Adipocyte (in vitro differentiated cells): Measurements from ENCODE around the gene DCANP1.

ENCODE experiments used
- DNase-seq: peaks from one replicate; pipeline ENCODE4 v3.0.0-alpha.2; 2015; ENCODE audit warnings: low read depth
- H3K27me3 ChIP-seq: replicated peaks from 2 replicates; pipeline ENCODE4 v1.7.0; 2013; ENCODE audit warnings: mild to moderate bottlenecking, low read length, moderate library complexity; ENCODE audit not compliant: control insufficient read depth, insufficient read depth
- H3K36me3 ChIP-seq: 2 replicates; pipeline ENCODE4 v1.7.0; 2013; ENCODE audit warnings: low read length, mild to moderate bottlenecking, moderate library complexity; ENCODE audit not compliant: control insufficient read depth, insufficient read depth, severe bottlenecking
- H3K4me1 ChIP-seq: 2 replicates; pipeline ENCODE4 v1.7.0; 2013; ENCODE audit warnings: mild to moderate bottlenecking, low read length, moderate library complexity; ENCODE audit not compliant: control insufficient read depth, insufficient read depth
- H3K4me3 ChIP-seq: 2 replicates; pipeline ENCODE4 v1.7.0; 2013; ENCODE audit warnings: mild to moderate bottlenecking, low read length, moderate library complexity
- H3K9ac ChIP-seq: 2 replicates; pipeline ENCODE4 v1.7.0; 2013; ENCODE audit warnings: mild to moderate bottlenecking, low read length, moderate library complexity
- H3K9me3 ChIP-seq: 2 replicates; pipeline ENCODE4 v1.7.0; 2013; ENCODE audit warnings: mild to moderate bottlenecking, low read length, moderate library complexity; ENCODE audit not compliant: control insufficient read depth

DCANP1 gene

DNA sequence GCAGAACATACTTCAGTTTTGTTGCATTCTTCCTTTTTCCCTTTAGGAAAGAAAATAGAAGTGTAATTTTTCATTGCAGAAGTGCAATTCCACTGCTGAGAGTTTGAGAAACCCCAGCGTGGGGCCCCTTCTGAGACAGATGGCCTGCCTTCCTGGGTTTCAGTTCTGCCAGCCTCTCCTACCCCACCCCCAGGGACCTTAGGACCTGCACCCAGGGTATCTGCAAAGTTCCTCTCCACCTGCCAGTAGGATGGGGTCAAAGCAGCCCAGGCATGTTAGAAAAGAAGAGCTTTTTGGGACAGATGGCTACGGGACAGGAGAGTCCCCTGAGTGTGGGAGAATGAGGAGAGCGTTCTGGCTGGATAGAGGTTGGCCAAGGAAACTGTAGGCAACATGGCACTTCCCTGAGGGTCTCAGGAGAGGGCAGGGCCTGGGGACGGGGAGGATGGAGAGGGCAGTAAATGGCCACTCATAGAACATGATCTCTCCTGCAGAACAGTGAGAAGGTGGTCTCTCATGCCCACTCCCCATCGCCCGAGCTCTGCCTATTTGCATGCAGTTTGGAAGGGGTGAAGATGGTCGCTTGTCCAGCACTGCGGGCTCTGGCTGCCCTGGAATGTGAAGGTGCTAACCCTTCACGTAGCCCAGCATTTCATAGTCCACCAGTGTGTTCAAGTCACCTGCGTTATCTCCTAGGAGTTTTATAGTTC is 5.3 kb upstream of the DCANP1 start, which contains the start of gene TIFAB:
TSS of gene TIFAB (minus strand) at position 31 of the 710 bp plus-strand sequence. CDS start 2,412 bp downstream, outside the sequence.
- Histone ChIP-seq H3K36me3 (no peaks in the 10 kb centered on the region), H3K27me3 (peaks cover 1% of the 10 kb centered on the region), H3K9ac (no peak within 1 kb of the TSS), H3K9me3 (no peaks in the 10 kb centered on the region), H3K4me1 (peaks cover 31% of the 10 kb centered on the region), H3K4me3 (no peak within 1 kb of the TSS)
- DNase-seq = no peak

DNA sequence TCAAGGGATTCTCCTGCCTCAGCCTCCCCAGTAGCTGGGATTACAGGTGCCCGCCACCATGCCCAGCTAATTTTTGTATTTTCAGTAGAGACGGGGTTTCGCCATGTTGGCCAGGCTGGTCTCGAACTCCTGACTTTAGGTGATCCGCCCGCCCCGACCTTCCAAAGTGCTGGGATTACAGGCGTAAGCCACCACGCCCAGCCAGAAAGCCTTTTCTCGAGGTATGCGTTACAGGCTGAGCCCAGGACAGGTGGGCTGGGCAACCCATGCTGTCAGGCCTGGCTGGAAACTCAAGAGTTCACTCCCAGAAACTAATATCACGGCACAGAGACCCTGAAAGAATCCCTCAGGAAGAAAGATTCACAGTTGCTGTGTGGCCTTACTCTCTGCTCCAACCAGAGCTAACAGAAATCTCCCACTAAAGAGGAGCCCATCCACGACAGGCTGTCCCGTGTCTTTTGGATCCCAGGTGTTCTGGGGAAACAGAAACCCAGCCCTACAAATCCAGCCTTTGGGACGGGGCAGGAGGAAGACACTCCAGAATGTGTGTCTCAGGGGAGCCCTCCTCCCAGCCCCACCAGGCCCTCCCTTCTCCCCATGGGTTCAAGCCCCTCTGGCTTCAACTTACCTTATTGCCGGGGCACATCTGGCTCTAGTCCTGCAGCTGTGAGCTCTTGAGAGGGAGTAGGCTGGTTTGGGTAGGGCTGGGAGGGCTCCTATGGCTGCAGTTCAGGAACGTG is 4.6 kb upstream of the DCANP1 start:
- Histone ChIP-seq H3K4me3 (no peak overlapping the region), H3K36me3 (no peaks in the 10 kb centered on the region), H3K9me3 (no peaks in the 10 kb centered on the region), H3K9ac (no peak overlapping the region), H3K27me3 (peaks cover 5% of the 10 kb centered on the region), H3K4me1 (peaks cover 24% of the 10 kb centered on the region)
- DNase-seq = no peak

DNA sequence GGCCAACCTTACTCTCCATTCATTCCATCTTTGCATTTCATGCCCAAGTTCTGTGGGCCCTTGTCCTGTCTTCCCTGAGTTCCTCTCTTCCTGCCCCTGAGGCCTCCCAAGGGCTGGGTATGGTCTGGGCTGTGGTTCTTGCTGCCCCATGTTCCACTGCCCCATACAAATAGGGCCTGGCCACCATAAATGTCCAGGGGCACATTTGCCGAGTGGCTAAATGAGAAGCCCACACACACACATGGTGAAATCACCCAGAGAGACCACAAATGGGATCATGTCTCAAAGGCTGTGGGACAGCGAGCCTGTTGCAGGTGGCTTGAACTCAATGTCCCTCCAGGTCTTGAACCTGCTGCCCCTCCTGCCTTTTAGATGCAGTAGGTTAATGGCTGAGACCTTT is 3.8 kb upstream of the DCANP1 start:
- no peak overlapping the region for H3K9ac ChIP-seq
- peaks cover 5% of the 10 kb centered on the region for H3K27me3 ChIP-seq
- no peaks in the 10 kb centered on the region for H3K36me3 ChIP-seq
- no peak overlapping the region for H3K4me3 ChIP-seq
- H3K9me3 ChIP-seq = no peaks in the 10 kb centered on the region
- DNase-seq = no peak
- peaks cover 16% of the 10 kb centered on the region for H3K4me1 ChIP-seq

DNA sequence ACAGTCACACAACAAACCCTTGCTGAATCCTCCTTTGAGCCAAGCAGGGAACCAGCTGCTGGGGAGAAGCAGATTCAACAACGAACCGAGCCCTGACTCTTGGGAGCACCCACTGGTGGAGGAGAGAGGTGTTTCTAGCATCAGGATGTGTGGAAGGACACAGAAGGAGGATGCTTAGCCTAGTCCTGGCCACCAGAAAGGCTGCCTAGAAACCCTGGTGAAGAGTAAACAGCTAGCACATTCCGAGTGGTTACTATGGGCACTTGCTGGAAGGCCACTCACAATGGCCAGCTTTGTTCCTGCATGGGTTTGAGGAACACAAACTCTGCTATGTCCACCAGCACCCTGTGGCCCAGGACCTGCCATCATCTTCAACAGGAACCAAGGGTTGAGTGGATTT is 3.2 kb upstream of the DCANP1 start:
- Histone ChIP-seq H3K4me3 (no peak overlapping the region), H3K36me3 (no peaks in the 10 kb centered on the region), H3K9ac (no peak overlapping the region), H3K9me3 (no peaks in the 10 kb centered on the region), H3K4me1 (peaks cover 11% of the 10 kb centered on the region), H3K27me3 (peaks cover 10% of the 10 kb centered on the region)
- DNase-seq = no peak

DNA sequence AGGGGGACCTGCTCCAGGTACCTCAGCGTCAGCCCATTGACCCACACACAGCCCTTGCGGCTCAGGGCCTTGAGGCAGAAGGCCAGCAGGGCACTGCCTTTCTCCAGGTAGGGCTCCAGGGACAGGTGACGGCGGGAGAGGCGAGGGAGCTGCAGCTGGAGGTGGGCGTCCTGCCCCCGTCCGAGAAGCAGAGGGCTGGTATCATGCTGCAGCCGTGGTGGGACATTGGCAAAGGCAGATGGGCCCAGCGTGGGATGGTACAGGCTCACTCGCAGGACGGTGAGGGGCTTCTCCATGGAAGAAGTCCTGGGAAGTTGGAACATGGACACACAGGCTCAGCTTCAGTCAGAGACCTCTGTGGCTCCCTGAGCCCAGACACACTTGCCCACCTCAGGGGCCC is 2.5 kb upstream of the DCANP1 start:
- H3K9ac ChIP-seq = no peak overlapping the region
- no peaks in the 10 kb centered on the region for H3K9me3 ChIP-seq
- no peak overlapping the region for H3K4me3 ChIP-seq
- no peak for DNase-seq
- H3K36me3 ChIP-seq = no peaks in the 10 kb centered on the region
- peaks cover 11% of the 10 kb centered on the region for H3K4me1 ChIP-seq
- H3K27me3 ChIP-seq = peaks cover 10% of the 10 kb centered on the region

DNA sequence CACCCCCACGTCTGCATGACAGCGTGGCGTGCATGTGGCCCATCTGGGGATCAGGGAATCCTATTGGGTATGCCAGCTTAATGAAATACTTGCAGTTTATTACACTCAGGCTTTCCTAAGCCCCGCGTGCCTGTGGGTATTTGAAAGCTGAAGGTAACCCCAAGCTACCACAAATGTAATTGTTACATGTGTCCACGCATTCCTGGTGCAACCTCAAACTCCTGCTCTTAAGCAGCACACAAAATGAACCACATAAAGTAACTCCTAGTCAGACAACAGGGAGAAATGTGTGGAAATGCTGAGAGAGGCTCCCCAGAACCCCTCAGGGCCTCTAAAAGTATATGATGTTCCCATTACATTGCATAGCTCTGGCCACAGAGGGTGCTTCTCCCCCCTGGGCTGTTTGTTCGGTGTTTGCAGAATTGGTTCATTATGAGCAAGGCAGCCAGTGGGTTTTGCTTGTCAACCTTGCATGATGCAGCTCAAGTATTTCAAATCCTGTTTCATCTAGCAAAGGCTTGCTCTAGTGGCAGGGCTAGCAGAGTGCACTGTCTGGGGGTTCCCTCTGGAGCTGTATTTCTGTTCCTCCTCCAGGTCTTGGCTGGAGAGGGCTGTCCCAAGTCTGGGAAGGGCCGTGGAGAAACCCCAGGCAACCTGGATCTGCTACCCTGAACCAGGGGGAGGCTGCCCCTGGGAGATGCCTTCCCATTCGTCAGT is 1.8 kb upstream of the DCANP1 start:
- no peaks in the 10 kb centered on the region for H3K36me3 ChIP-seq
- peaks cover 14% of the 10 kb centered on the region for H3K27me3 ChIP-seq
- H3K4me3 ChIP-seq = no peak overlapping the region
- no peaks in the 10 kb centered on the region for H3K9me3 ChIP-seq
- DNase-seq = peak; percentile 12
- no peak overlapping the region for H3K9ac ChIP-seq
- peaks cover 11% of the 10 kb centered on the region for H3K4me1 ChIP-seq

DNA sequence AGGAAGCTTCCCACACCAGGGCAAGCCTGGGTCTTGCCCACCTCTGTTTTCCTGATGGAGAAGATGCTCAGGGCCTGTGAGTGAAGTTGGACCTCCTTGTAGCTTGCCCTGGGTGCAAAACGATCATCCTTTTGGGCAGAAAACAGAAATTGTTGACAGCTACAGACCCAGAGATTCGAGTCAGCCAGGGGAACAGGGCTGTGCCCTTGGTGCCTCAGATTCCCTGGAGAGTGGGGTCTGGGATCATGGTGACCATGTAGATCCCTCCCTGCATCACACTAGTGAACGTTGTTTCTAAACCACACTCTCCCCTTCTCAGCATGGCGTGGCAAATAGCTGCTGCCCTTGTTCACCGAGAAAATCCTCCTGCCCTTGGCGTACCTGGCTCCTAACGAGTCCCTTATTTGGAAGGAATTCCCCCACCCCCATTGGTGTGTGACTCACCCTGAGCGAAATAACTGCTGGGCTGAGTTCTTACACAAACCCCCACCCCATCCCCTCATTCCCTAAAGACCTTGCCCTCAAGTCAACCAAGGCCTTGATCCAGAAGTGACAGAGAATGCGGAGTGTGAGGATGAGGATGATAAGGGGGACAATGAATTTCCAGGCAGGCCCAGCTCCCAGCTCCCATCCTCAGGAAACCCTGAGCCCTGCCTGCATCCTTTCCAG is 1.1 kb upstream of the DCANP1 start:
- H3K9me3 ChIP-seq = no peaks in the 10 kb centered on the region
- no peak overlapping the region for H3K4me3 ChIP-seq
- no peak overlapping the region for H3K9ac ChIP-seq
- peaks cover 11% of the 10 kb centered on the region for H3K4me1 ChIP-seq
- H3K27me3 ChIP-seq = peaks cover 14% of the 10 kb centered on the region
- no peaks in the 10 kb centered on the region for H3K36me3 ChIP-seq
- DNase-seq = no peak

DNA sequence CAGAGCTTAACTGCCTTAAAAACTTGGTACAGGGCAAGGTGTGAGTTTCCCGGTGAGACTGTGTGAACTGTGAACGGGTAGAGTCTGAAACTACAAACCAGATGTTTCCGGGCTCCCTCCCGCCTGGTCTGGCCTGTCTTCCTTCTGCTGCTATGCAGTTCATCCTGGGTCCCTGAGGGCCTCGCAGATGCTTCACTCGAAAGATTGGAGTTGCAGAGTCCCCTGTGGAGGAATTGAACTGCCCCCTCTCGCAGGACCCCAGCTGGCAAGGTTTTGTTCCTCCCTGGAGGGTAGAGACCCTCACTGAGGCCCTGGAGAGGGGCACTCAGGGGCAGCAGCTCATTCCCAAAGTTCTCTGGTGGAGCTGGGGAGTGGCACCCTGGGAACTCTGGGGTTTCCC is 533 bp downstream of the DCANP1 start:
- H3K9ac ChIP-seq = no peak overlapping the region
- no peaks in the 10 kb centered on the region for H3K9me3 ChIP-seq
- no peak overlapping the region for H3K4me3 ChIP-seq
- no peaks in the 10 kb centered on the region for H3K36me3 ChIP-seq
- H3K4me1 ChIP-seq = peaks cover 11% of the 10 kb centered on the region
- H3K27me3 ChIP-seq = peaks cover 14% of the 10 kb centered on the region
- no peak for DNase-seq

DNA sequence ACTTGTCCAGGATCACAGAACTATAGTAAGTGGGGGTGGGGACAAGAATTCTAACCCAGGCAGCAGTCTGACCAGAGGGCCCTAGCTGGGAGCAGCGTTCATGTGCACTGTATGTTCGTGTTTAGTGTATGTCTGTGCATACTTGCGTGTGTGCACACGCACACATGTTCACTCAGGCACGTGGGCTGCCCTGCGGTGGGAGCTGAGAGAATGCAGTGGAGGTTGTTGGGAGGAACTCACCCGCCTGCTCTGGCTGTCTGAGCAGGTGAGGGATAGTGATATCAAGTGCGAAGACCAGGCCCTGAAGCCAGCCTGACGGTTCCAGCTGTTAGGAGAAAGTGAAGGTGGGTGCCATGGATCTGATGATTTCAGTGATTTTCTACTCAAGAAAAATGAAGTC is 942 bp downstream of the DCANP1 start:
- DNase-seq = no peak
- Histone ChIP-seq H3K4me3 (no peak overlapping the region), H3K27me3 (peaks cover 14% of the 10 kb centered on the region), H3K9me3 (no peaks in the 10 kb centered on the region), H3K36me3 (no peaks in the 10 kb centered on the region), H3K9ac (no peak overlapping the region), H3K4me1 (peaks cover 11% of the 10 kb centered on the region)

DNA sequence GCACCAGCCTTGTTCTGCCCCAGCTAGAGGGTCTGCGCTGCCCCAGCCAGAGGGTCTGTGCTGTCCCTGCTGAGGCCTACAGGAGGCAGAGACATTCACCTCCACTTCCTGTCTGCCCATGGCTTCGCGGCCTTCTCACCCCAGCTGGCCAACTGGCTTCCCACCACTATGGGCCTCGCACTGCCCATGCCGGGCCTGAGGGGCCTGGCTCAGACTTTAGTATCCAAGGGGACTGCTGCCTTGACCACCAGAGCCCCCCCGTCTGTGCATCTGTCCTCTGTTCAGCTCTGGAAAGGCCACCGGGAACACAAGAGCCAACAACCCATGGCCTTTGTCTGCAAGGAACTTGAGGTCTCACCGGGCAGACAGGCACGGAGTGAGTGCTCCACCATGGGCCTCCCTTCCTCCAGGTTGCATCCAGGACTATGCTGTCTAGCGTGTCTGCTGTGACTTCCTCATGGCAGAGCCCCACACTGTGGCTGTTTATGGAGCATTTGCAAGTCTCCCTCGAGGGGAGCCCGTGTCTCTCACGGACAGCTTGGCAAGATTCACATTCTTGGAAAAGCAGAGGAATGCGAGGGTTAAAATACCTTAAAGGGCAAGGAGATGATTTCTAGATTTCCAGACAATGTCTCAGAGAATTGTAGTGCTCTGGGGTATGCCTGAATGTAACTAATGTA is 1.7 kb downstream of the DCANP1 start:
- Histone ChIP-seq H3K36me3 (no peaks in the 10 kb centered on the region), H3K27me3 (peaks cover 14% of the 10 kb centered on the region), H3K4me3 (no peak overlapping the region), H3K4me1 (peaks cover 11% of the 10 kb centered on the region), H3K9me3 (no peaks in the 10 kb centered on the region), H3K9ac (no peak overlapping the region)
- DNase-seq = no peak
